Panc1 (cell line): ENCODE data around the gene MMP11.

Experiments
- POLR2AphosphoS5 ChIP-seq: IDR thresholded peaks from 2 replicates; pipeline ENCODE4 v1.6.1; 2012; ENCODE audit warnings: mild to moderate bottlenecking, low read depth, low read length, moderate library complexity
- TF ChIP-seq, protein P1 (sequence below): fragments of 450-650 bp; IDR thresholded peaks from 2 replicates; pipeline ENCODE4 v1.5.1; 2017; ENCODE audit warnings: mild to moderate bottlenecking
- TF ChIP-seq, protein P2 (sequence below), 2 experiments: IDR thresholded peaks; 2 replicates each; pipeline ENCODE4 v1.6.1; 2011 to 2012; ENCODE audit warnings: low read depth in 2 of 2, control low read depth in 1 of 2, low read length in 1 of 2, mild to moderate bottlenecking in 1 of 2, moderate library complexity in 1 of 2; ENCODE audit not compliant: insufficient read depth in 1 of 2

DNA sequence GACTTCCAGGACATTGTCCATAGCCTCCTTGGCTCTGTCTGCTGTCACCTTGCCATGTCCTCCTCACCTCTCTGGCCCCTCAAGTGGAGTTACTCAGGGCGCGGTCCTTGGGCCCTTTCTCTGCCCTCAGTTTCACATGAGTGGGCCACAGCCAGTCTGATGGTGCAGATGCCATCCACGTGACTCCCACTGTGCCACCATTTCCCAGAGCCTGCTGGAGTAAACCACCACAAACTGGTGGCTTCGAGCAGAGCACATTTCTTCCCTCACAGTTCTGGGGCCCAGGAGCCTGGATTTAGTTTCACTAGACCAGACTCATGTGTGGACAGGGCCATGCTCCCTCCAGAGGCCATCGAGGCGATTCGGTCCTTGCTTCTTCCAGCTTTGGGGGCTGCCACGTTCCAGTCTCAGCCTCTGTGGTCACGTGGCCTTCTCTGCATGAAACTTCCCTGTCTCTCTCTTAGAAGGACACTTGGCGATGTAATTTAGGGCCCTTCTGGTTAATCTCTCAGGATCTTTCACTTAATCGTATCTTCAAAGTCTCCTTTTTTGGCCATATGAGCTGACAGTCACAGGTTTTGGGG lies 28.7 kb downstream of the MMP11 start:
- TF ChIP-seq, protein P1, sequence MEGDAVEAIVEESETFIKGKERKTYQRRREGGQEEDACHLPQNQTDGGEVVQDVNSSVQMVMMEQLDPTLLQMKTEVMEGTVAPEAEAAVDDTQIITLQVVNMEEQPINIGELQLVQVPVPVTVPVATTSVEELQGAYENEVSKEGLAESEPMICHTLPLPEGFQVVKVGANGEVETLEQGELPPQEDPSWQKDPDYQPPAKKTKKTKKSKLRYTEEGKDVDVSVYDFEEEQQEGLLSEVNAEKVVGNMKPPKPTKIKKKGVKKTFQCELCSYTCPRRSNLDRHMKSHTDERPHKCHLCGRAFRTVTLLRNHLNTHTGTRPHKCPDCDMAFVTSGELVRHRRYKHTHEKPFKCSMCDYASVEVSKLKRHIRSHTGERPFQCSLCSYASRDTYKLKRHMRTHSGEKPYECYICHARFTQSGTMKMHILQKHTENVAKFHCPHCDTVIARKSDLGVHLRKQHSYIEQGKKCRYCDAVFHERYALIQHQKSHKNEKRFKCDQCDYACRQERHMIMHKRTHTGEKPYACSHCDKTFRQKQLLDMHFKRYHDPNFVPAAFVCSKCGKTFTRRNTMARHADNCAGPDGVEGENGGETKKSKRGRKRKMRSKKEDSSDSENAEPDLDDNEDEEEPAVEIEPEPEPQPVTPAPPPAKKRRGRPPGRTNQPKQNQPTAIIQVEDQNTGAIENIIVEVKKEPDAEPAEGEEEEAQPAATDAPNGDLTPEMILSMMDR = no peak
- TF ChIP-seq POLR2AphosphoS5 = no peak
- TF ChIP-seq, protein P2, sequence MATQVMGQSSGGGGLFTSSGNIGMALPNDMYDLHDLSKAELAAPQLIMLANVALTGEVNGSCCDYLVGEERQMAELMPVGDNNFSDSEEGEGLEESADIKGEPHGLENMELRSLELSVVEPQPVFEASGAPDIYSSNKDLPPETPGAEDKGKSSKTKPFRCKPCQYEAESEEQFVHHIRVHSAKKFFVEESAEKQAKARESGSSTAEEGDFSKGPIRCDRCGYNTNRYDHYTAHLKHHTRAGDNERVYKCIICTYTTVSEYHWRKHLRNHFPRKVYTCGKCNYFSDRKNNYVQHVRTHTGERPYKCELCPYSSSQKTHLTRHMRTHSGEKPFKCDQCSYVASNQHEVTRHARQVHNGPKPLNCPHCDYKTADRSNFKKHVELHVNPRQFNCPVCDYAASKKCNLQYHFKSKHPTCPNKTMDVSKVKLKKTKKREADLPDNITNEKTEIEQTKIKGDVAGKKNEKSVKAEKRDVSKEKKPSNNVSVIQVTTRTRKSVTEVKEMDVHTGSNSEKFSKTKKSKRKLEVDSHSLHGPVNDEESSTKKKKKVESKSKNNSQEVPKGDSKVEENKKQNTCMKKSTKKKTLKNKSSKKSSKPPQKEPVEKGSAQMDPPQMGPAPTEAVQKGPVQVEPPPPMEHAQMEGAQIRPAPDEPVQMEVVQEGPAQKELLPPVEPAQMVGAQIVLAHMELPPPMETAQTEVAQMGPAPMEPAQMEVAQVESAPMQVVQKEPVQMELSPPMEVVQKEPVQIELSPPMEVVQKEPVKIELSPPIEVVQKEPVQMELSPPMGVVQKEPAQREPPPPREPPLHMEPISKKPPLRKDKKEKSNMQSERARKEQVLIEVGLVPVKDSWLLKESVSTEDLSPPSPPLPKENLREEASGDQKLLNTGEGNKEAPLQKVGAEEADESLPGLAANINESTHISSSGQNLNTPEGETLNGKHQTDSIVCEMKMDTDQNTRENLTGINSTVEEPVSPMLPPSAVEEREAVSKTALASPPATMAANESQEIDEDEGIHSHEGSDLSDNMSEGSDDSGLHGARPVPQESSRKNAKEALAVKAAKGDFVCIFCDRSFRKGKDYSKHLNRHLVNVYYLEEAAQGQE (IDR thresholded peaks at IDR 0.05; ENCODE audit: insufficient read depth in 1 of 2, low read depth in 2 of 2, low read length in 1 of 2) = no peak
